NCI-H2107 (cell line): Measurements from ENCODE around the gene CFD.
"Not testable (repeated sequence)": the region's sequence is repeated elsewhere in the genome, so short reads cannot be mapped to it uniquely, and the experiment has no call there.

Source experiments
- DNase-seq: peaks from one replicate; lab custom pipeline; 2025; lab: John Stamatoyannopoulos, UW

CFD gene

DNA sequence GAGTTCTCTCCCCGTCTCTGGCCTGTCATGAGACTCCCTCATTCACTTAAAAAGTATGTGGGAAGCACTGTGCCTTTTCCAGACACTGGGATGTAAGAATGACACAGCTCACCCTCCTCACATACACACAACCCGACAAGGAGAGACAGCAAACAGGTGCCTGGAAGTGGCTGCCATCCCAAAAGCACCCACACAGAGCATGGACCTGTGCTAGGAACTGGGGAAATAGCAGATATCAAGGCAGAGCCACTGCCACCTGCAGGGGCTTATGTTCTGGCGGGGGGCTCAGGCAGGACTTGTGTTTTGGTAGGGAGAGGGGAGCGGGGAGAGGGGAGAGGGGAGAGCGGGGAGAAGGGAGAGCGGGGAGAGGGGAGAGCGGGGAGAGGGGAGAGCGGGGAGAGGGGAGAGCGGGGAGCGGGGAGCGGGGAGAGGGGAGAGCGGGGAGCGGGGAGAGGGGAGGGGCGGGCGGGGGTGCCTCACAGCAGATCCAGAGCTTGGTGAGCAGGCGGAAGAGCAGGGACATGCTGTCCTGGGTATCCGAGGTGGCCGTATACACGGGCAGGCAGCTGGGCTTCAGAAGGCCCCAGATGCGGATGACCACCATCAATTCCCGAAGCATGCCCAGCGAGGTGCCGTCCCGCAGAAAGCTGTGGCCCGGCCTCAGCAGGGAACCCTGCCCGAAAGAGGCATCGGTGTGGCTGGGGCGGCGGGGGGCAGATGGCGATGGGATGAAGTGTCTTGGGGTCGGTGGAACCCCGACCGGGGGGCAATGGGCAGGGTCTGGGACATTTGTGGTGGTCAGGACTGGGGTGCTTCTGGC lies 12.2 kb downstream of the CFD start:
- DNase-seq: no peak

DNA sequence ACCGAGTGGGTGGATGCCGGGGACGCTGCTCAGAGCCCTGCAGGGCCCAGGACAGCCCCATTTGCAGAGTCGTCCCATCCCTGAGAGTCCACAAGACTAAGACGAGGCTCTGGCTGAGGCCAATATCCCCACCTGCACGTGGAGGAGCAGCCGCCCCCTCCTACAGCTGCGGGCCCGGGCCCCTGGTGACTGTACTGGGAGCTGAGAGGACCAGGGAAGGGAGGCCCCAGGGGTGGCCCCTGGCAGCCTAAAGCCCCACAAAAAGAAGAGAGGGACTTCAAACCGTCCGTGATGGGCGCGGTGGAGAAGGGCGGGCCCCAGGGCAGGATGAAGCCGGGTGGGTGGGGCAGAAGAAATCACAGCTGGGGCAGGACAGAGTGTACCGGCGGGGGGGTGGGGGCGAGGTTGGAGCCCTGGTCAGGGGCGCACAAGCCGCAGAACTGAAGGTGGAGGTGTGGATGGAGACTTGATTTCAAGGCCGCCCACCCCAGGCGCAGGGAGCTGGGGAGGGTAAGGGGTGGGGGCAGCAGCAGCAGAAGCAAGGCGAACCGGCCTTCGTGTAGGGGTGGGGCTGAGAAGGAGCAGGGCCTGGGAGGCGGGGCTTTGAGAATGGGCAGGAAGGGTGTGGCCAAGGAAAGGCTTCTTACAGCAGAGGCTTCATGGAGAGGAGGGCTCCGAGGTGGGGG lies 12.9 kb downstream of the CFD start:
- no peak for DNase-seq

- DNase-seq: no peak
Observed at GRCh38 chr19:873084-873483, 13.6 kb downstream of the CFD start.

- no peak for DNase-seq
Observed at GRCh38 chr19:873561-874041, 14.1 kb downstream of the CFD start.

DNA sequence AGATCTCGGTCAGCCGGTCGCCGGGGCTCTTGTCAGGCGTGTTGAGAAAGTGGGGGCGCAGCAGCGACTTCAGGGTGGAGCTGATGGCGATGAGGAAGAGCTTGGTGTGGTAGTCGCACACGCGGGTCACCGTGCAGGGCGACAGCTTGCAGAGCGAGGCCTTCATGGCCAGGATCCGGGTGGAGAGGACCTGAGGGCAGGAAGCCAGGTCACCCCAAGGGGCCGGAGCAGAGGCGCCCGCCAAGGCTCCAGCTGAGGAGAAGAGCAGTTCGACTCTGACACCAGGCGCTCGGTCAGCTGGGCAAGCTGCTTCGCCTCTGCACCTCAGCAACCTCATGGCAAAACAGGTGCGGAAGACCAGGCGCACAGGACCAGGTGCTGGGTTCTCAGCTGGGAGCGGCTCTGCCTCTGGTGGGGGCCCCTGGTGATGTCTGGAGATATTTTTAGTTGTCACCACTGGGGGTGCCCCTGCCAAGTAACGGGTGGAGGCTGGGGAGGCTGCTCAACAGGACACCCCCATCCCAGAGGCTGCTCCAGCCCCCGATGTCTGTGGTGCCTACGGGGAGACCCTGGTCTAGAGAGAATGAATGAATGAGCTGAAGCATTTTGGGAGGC lies 15.9 kb downstream of the CFD start:
- no peak for DNase-seq

GRCh38 chr19:876089-876488 lies 16.6 kb downstream of the CFD start:
- DNase-seq: no peak

DNA sequence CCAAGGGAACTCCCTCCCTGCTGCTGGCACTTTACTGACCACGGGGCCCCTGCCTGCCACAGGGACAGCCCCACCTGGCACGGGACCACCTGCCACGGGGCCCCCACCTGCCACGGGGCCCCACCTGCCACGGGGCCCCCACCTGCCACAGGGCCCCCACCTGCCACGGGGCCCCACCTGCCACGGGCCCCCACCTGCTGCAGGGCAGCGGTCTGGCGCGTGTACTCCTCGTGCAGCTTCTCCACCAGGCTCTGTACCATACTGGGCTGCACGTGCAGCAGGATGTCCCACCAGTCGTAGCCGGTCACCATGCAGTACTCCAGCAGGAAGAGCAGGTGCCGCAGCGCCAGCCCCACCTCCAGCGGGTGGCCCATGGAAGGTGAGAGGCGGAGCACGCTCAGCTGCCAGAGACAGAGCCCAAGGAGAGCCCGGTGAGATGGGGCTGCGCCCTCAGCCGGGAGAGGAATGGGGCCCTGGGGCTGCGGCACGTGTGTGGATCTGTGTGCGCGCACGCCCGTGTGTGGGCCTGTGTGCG lies 17.4 kb downstream of the CFD start:
- DNase-seq: peak; percentile 65

DNA sequence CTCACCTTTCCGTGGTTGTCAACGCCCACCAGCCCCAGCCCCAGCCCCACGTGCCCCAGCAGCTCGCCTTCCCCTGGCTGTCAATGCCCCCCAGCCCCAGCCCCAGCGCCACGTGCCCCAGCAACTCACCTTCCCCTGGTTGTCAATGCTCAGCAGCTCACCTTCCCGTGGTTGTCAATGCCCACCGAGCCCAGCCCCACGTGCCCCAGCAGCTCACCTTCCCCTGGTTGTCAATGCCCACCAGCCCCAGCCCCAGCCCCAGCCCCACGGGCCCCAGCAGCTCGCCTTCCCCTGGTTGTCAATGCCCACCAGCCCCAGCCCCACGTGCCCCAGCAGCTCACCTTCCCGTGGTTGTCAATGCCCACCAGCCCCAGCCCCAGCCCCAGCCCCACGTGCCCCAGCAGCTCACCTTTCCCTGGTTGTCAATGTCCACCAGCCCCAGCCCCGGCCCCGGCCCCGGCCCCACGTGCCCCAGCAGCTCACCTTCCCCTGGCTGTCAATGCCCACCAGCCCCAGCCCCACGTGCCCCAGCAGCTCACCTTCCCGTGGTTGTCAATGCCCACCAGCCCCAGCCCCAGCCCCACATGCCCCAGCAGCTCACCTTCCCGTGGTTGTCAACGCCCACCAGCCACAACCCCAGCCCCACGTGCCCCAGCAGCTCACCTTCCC lies 18.7 kb downstream of the CFD start:
- not testable (repeated sequence) for DNase-seq

- DNase-seq: not testable (repeated sequence)
Observed at GRCh38 chr19:878751-879561, 19.5 kb downstream of the CFD start.

DNA sequence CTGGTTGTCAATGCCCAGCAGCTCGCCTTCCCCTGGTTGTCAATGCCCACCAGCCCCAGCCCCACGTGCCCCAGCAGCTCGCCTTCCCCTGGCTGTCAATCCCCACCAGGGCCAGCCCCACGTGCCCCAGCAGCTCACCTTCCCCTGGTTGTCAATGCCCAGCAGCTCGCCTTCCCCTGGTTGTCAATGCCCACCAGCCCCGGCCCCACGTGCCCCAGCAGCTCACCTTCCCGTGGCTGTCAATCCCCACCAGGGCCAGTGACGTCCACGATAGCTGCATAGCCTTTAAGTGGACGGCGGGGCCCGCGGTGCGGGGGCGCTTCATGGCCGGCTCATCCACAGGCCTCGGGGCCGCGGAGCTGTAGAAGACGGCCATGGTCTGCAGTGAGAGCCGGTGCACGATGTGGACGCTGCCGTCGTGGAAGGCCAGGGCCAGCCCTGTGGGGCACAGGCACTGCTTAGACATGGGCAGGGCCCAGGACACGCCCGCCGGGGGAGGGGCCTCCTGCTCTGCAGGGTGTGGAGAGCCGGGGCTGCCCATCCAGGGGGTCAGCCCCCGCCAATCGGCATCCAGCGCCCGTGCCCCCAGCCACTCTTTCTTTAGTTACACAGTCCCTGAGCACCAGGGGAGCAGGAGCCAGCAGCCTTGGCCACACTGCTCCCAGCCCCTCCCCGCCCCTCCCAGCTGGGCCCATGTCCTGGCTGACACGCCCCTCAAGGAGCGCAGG lies 20.4 kb downstream of the CFD start:
- no peak for DNase-seq

DNA sequence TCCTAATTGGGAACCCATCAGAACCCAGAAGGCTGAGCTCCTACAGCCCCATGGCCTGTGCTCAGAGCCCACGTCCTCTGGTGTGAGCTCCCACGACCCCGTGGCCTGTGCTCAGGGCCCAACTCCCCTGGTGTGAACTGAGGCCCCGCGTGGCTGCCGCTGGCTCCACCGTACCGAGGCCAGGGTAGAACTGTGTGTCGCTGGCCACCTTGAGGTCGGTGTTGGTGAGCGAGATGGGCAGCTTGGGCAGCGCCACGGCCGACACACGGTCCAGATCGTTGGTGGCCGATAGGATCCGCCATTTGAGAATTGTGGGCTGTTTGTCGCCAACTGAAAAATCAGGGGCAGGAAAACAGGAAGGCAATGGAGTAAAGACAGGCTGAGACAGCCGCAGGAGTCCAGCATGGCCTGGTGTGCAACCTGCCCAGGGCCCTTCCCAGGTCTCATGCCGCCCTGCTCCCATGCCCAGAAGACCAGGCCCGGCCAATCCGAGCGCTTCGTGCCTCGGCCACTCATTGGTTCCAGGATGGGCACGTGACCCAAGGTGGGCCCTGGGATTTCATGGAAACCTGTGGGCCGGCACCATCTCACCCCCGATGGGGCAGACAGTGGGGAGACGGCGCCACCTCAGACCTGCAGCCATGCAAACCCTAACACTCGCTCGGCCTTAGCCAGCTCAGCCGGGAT lies 22.1 kb downstream of the CFD start:
- no peak for DNase-seq

GRCh38 chr19:882871-883497 lies 23.5 kb downstream of the CFD start:
- DNase-seq: no peak

- peak; percentile 70 for DNase-seq
Observed at GRCh38 chr19:883661-884211, 24.3 kb downstream of the CFD start.

GRCh38 chr19:884420-885211 lies 25.2 kb downstream of the CFD start:
- DNase-seq: no peak

- DNase-seq: no peak
Observed at GRCh38 chr19:885536-886224, 26.2 kb downstream of the CFD start.

DNA sequence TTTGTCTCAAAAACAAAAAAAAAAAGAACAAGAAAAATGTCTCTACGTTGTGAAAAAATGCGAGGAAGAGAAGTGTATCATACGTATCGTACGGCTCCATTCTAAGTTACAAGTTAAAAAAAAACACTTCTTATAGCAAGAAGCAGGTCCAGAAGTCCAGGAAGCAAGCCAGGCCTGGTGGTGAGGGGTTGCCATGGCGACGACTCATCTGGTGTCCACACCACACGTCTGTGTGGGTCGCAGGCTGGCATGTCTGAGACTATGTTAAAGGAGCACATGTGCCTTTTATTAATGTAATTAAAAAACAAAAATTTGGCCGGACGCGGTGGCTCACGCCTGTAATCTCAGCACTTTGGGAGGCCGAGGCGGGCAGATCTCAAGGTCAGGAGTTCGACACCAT lies 27.6 kb downstream of the CFD start:
- DNase-seq: no peak

DNA sequence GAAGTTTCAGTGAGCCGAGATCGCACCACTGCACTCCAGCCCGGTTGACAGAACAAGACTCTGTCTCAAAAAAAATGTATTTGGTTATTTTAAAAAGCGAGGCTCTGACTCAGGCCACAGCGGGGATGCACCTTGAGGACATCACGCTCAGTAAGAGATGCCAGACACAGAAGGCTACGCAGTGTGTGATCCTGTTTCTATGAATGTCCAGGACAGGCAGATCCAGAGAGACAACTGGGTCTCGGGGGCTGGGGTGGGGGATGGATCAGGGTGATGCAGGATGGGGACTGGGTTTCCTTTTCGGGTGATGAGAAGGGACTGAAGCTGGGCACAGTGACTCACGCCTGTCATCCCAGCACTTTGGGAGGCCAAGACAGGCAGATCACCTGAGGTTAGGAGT lies 28.1 kb downstream of the CFD start:
- DNase-seq: no peak
